ENCODE data around the gene CAPNS1. TPM values are rescaled to one million over a fixed set of nuclear protein-coding genes. Genes with fewer than 3 reads are reported as not detected.

CAPNS1 gene
- polyA plus RNA-seq, 1 donor: 520 TPM

Other genes with a start within 250 kb of the CAPNS1 start
- 4.4 TPM for gene NFKBID, start 239.5 kb upstream of the CAPNS1 start, polyA plus RNA-seq (ENCODE audit: insufficient read length)
- gene HCST, start 237.5 kb upstream of the CAPNS1 start, polyA plus RNA-seq (ENCODE audit: insufficient read length): 1.1 TPM
- 7.4 TPM for gene TYROBP, start 231.8 kb upstream of the CAPNS1 start, polyA plus RNA-seq (ENCODE audit: insufficient read length)
- gene LRFN3, start 203.7 kb upstream of the CAPNS1 start, polyA plus RNA-seq (ENCODE audit: insufficient read length): 10.2 TPM
- 9.4 TPM for gene SDHAF1, start 144.9 kb upstream of the CAPNS1 start, polyA plus RNA-seq (ENCODE audit: insufficient read length)
- 14.0 TPM for gene SYNE4, start 131.3 kb upstream of the CAPNS1 start, polyA plus RNA-seq (ENCODE audit: insufficient read length)
- 15.3 TPM for gene ALKBH6, start 125.9 kb upstream of the CAPNS1 start, polyA plus RNA-seq (ENCODE audit: insufficient read length)
- 55.9 TPM for gene CLIP3, start 107.2 kb upstream of the CAPNS1 start, polyA plus RNA-seq (ENCODE audit: insufficient read length)
- gene THAP8, start 85.8 kb upstream of the CAPNS1 start, polyA plus RNA-seq (ENCODE audit: insufficient read length): 9.2 TPM
- gene WDR62, start 85.2 kb upstream of the CAPNS1 start, polyA plus RNA-seq (ENCODE audit: insufficient read length): 7.8 TPM
- not detected for gene OVOL3, start 28.9 kb upstream of the CAPNS1 start, polyA plus RNA-seq (ENCODE audit: insufficient read length)
- 42.6 TPM for gene POLR2I, start 25.2 kb upstream of the CAPNS1 start, polyA plus RNA-seq (ENCODE audit: insufficient read length)
- 110 TPM for gene TBCB, start 24.6 kb upstream of the CAPNS1 start, polyA plus RNA-seq (ENCODE audit: insufficient read length)
- gene COX7A1, start 12.4 kb downstream of the CAPNS1 start, polyA plus RNA-seq (ENCODE audit: insufficient read length): 25.6 TPM
- 8.1 TPM for gene ZNF565, start 74.6 kb downstream of the CAPNS1 start, polyA plus RNA-seq (ENCODE audit: insufficient read length)
- 155 TPM for gene ZNF146, start 75.0 kb downstream of the CAPNS1 start, polyA plus RNA-seq (ENCODE audit: insufficient read length)
- 18.2 TPM for gene ZFP14, start 239.1 kb downstream of the CAPNS1 start, polyA plus RNA-seq (ENCODE audit: insufficient read length)